DMS153 (cell line): Measurements from ENCODE around the gene FLYWCH2.
"Not testable (repeated sequence)": the region's sequence is repeated elsewhere in the genome, so short reads cannot be mapped to it uniquely, and the experiment has no call there.

ENCODE experiments used
- DNase-seq: peaks from one replicate; lab custom pipeline; 2025; lab: John Stamatoyannopoulos, UW

Gene FLYWCH2

DNA sequence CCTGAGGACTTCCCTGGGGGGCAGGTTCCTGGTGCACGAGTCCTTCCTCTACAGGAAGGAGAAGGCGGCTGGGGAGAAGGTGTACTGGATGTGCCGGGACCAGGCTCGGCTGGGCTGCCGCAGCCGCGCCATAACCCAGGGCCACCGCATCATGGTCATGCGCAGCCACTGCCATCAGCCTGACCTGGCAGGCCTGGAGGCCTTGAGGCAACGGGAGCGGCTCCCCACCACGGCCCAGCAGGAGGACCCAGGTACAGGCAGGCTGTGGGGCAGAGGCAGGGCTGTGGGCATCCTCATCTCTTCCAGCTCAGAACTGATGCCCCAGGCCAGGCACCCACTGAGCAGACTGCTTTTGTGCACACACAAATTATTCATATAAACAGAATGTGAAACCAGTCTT lies 55.2 kb downstream of the FLYWCH2 start:
- DNase-seq = no peak

DNA sequence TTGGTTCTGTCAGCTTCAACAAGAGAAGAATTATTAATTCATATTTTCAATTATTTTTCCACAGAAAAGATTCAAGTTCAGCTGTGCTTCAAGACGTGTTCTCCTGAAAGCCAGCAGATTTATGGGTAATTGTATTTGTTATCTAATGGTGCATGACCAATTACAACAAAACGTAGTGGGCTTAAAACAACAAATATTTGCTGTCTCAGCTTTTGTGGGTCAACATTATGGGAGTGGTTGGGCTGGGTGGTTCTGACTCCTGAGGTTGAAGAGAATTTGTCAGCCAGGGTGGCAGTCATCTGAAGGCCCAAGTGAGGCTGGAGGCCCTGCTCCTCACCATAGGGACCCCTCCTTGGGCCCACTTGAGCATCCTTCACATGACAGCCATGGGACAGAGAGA lies 57.0 kb downstream of the FLYWCH2 start:
- no peak for DNase-seq

DNA sequence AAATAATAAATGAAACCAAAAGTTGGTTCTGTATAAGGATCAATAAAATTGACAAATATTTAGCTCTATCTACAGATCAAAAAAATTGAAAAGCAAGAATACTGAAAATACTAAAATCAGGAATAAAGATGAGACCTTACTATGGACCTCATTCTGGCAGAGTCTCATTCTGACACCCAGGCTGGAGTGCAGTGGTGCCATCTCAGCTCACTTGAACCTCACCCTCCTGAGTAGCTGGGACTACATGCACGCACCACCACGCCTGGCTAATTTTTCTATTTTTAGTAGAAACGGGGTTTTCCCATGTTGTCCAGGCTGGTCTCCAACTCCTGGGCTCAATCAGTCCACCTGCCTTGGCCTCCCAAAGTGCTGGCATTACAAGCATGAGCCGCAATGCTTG lies 59.0 kb downstream of the FLYWCH2 start:
- no peak for DNase-seq

DNA sequence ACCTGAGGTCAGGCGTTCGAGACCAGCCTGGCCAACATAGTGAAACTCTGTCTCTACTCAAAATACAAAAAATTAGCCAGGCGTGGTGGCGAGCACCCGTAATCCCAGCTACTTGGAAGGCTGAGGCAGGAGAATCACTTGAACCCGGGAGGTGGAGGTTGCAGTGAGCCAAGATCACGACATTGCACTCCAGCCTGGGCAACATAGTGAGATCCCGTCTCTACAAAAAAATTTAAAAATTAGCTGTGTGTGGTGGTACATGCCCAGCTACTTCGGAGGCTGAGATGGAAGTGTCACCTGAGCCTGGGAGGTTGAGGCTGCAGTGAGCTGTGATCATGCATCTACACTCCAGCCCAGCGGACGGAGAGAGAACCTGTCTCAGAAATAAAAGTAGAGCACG lies 60.7 kb downstream of the FLYWCH2 start:
- DNase-seq = not testable (repeated sequence)

DNA sequence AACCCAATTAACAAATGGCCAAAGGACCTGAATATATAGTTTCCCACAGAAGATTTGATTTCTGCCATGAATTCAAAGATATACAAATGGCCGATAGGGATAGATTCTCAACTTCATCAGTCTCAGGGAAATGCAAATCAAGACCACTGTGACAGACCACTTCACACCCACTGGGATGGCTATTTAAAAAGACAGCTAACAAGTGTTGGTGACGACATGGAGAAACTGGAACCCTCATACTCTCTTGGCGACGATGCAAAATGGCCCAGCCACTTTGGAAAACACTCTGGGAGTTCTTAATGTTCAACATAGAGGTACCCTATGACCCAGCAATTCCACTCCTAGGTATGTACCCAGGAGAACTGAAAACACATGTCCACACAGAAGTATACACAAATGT lies 63.6 kb downstream of the FLYWCH2 start:
- no peak for DNase-seq
